Transverse colon (tissue), 4 donors: Measurements from ENCODE around the gene VSIG10L2.

Experiments used
- CTCF ChIP-seq, 5 experiments: fragments of 200-600 bp in 3 of 5; fragments of 450-650 bp in 2 of 5; sonication (generic) in 3 of 5; IDR thresholded peaks; 1 replicate in 2 of 5; 2 replicates in 3 of 5; pipeline ENCODE4 v1.5.1; 2016 to 2017; ENCODE audit warnings: antibody characterized with exemption in 5 of 5, inconsistent platforms in 3 of 5, mild to moderate bottlenecking in 2 of 5, moderate library complexity in 1 of 5
- POLR2A ChIP-seq: fragments of 450-650 bp; IDR thresholded peaks from one replicate; pipeline ENCODE4 v1.6.1; 2016; ENCODE audit warnings: antibody characterized with exemption, mild to moderate bottlenecking, moderate library complexity
- POLR2AphosphoS5 ChIP-seq, 3 donors: sonication (generic); formaldehyde crosslinking; IDR thresholded peaks; one replicate each; pipeline ENCODE4 v1.6.1; 2016; ENCODE audit warnings: antibody characterized with exemption in 3 of 3

GRCh38 chr11:125949271-125950177 lies 3.7 kb downstream of the VSIG10L2 start:
- TF ChIP-seq CTCF (IDR thresholded peaks at IDR 0.05) (no peak), POLR2A (no peak), POLR2AphosphoS5 (IDR thresholded peaks at IDR 0.05) (no peak)
